ENCODE measurements around the gene CAPN8. TPM values are rescaled to one million over a fixed set of nuclear protein-coding genes. Genes with fewer than 3 reads are reported as not detected.

Gene CAPN8
- total RNA-seq, 1 donor from 2014 or later = not detected

DNA sequence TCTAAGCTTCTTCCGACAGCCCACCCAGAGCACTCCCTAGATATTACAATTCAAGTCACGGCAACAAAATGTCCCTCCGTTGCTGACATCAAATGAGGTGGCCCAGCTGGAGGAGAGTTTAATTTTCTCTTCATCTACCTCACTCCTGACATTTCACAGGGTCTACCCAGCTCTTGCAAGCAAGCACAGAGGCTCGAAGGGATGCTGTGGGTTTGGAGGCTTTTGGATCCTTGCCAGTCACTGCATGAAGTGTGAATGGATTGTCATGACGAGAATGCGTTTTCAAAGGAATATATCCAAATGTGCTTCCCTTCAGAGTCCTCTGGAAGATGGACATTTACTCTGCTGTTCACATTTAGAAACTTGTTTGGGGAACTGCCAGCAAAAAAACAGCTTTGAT, 33.5 kb downstream of the CAPN8 start:
- intact Hi-C loops (cut with DNase I) = no loop called here
- no peak for DNase-seq (ENCODE audit: low spot score)

DNA sequence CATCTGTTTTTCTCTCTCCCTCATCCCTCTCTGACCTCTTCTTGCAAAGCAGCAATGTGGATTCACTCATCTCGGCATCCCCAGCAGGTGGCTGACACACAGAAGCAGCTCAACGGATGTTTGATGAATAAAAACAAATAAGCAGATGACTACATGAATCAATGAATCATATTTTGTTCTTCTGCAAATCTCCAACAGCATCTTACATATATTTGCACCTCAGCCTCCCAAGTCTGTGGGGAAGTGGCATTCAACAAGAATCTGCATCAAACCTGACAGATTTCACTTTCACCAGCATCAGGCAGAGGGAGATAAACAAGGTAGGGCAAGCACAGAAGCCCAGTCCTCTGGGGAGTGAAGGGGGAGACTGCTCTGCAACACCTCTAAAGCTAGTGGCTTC, 34.0 kb downstream of the CAPN8 start:
- DNase-seq (ENCODE audit: low spot score) = no peak
- intact Hi-C loops (cut with DNase I) = no loop called here

DNA sequence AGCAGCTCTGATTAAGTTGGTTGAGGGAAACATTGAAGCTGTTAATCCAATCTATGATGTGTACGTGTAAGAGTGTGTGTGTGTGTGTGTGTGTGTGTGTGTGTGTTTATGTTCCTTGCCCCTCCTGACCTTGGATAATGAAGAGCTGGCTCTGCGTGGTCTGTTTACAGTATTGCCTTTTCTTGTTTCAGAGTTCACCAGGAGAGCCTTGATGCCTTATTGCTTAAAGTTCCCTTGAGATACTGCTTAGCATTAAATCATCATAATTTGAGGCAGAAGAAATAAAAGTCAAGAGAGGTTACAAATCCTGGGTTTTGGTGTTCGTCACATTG, 36.4 kb downstream of the CAPN8 start:
- no peak for DNase-seq (ENCODE audit: low spot score)
- intact Hi-C loops (cut with DNase I) = no loop called here

DNA sequence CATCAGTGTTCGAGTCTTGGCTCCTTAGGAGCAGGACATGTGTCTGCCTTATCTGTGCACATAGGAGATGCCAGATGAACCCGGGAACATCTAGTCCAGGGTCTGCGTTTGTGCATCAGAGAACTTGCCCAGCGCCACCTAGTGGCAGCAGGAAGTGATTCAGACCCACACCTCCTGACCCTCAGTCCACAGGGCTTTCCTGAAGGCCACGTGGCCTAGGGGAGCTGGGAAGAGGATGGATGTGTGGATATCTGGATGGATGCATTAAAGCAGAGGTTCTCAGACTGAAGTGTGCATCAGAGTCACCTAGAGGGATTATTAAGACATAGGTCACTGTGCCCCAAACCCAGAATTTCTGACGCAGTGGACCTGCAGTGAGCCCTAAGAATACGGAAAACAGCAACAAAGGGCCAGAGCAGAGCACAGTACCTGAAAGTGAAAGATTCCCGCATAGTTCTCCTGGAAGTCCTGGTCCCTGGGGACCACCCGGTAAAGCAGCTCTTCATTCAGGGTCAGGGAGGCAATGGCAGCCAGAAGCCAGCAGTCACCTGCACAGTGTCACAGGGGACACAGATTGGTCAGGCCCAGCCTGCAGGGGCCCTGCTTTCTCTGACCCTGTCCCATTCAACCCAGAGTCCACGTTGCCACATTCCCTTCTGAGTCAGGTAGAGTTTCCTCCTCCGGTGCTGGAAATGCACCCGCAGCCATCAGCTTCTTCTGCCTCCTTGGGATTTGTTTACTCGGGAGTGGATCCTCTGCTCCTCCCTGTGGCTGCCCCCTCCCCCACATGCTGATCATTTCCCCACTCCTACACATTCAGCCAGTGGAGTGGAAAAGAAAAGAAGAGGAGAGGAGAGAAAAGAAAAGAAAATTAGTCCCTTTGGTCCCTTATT, 37.0 kb downstream of the CAPN8 start:
- DNase-seq (ENCODE audit: low spot score) = no peak
- intact Hi-C loops (cut with DNase I) = no loop called here

DNA sequence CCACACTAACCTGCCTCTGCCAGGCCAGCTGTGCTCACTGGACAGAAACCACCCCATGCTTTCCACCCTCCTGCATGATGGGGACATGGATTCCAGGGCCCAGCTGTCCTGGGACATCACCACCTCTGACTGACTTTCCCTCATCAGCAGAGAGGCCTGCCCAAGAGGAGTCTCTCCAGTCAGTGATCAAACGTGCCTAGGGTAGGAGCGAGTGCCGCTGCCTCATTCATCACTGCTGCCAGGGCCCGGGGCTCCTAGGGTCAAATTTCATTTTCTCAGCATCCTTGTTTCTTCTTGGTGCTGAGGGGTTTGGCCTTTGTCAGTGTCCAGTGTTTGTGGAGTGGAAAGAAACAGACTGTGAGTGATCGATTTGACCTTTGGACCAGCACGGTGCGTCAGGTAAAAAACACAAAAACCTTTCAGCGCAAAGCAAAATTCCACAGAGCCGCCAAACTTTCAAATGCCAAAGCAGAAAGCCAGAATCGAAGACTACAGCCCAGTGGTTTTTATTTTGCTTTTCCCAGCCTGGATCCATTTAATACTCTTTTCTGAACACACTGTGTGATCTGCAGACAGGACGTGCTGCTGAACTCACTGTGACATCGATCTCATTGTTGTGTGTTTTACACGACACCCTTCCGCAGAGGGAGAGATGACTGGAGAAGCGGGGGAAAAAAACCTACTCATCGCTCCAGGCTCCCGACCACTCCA, 43.2 kb downstream of the CAPN8 start:
- intact Hi-C loops (cut with DNase I) = no loop called here
- no peak for DNase-seq (ENCODE audit: low spot score)

DNA sequence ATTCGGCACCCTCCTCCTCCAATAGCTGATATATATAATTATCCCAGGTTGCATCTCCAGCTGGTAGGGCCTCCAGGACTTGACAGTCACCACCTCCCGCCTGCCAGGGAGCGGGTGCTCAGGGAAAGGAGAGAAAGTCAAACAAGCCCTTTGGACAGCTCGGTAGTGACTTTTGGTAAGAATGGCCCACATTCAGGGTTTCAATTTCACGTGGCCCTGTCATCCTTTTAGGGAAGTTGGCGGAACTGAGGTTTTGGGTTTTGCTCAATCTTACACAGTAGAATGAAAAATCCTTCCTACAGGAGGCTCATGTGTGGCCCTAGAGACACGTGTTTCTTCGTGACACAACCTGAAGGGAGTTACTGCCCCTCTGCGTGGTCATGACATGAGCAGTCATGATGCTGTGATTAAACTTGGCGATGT, 44.2 kb downstream of the CAPN8 start:
- intact Hi-C loops (cut with DNase I) = no loop called here
- DNase-seq (ENCODE audit: low spot score) = no peak

DNA sequence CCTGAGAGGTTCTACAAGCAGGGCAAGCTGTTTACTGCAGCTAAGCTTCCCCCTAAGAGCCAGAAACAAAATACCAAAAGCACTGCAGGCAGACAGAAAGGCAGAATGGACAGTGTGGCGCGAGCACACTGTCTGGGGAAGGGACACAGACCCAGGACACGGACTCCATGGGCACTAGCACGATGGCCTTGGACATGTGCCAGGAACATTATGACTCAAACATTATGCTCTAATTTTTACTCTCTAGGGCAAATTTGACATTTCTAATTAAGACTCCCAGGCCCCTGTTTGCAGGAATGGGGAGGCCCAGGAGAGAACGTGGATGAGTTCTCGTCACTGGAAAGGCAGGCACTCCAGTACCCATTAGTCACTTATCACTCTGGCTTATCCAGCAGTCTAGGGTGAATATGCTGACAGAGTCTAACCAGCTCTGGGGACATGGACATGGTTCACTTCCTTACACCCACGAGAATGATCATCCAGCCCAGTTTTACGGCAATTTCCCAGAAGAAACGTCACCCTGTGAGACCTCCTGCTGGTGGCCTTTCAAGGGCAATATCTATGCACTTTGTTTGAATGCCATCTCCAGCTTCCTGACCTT, 45.1 kb downstream of the CAPN8 start:
- no peak for DNase-seq (ENCODE audit: low spot score)
- intact Hi-C loops (cut with DNase I) = no loop called here

DNA sequence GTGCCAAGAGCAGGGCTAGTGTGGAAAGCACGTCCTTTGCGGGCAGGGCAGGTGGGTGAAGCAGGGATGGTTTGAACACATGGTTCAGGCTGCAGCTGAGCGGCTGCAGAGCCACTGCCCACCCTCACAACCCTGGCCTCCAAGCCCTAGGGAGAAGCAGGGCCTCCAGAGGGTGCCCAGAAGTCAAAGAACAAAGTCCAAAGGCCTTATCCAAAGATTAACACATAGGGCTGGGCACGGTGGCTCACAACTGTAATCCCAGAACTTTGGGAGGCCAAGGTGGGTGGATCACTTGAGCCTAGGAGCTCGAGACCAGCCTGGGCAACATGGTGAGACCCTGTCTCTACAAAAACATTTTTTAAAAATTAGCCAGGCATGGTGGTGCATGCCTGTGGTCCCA, 46.8 kb downstream of the CAPN8 start:
- no peak for DNase-seq (ENCODE audit: low spot score)
- intact Hi-C loops (cut with DNase I) = no loop called here

DNA sequence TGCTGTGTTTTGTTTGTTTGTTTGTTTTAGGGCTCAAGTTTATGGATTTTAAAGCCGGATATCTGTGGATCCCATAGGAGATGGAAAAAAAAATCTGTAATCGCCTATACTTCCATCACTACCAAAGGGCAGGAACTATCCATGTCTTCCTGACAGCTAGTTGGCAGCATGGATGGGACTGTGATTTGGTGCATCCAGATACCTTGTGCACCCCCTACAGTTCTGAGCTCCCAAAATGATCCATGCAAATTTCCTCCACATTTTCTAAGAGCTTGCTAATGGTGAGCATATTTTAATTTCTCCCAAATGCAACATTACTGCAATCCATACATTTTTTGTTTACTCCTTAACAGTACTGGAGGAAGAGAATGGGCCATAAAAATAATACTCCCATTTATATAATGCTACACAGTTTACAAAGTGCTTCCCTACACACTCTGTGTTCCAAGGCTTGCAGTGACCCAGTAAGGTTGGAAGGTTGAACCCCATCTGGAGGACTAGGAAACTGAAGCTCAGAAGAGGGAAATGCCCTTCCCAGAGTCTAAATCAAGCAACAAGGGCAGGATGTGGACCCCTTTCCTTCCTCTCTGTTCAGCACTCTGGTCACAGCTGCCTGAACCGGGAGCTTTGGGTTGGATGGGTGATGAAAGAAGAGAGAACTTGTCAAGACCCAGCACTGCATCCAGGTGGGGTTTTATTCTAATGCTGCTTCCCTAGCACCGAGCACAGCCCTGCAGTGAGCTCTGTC, 48.0 kb downstream of the CAPN8 start:
- no peak for DNase-seq (ENCODE audit: low spot score)
- intact Hi-C loops (cut with DNase I) = no loop called here

DNA sequence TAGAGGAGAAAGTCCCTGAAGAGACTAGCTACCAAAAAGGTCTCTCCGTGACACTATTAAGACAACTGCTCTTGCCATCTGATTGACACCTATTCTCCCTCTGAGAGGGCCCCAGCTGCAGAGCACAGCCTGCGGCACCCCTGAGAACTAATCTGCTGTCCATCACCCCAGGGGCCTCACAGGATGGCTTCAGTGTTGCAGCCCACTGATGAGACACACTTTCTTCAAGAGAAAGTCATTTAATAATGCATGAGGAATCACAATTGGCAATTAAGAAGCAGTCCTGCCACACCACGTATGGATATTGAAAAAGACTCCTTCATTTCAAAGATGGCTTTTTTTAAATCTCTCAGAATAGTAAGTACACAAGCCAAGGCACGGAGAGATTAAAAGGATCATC, 48.9 kb downstream of the CAPN8 start:
- DNase-seq (ENCODE audit: low spot score) = no peak
- intact Hi-C loops (cut with DNase I) = no loop called here

DNA sequence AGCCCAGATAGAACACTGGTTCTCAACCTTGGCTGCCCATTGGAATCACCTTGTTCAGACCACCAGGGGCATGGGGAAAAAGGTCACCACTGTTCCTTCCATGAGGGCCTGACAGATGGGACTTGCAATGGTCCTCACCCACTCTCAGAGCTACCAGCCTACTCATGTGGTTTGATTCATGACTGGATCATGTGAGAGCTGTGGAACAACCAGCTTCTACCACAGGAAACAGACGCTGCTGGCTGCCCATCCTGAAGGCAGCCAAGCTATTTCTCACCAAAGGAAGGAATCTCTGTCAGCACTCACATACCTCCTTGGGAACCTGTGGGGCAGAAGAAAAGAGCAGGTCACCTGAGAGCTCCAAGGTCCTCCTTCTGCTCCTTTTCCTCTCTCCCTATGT, 53.6 kb downstream of the CAPN8 start:
- no peak for DNase-seq (ENCODE audit: low spot score)
- intact Hi-C loops (cut with DNase I) = no loop called here

DNA sequence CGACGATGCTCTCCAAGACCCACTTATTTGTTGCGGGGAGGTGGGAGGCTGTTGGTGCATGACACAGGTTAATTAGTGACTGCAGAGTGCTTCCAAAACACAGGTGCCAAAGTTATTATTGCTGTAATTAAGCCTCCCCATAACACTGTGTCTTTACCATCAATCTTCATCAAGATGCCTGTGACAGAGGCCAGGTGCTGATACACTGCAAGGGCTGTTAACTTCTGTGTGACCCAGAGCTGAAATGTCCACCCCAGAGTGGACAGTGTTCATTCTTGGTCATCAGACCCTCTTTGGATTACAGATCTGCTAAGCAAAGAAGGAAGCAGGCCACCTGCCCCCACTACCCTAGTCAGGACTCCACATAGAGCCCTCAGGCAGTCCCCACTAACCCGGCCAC, 55.5 kb downstream of the CAPN8 start:
- intact Hi-C loops (cut with DNase I) = no loop called here
- DNase-seq (ENCODE audit: low spot score) = no peak

DNA sequence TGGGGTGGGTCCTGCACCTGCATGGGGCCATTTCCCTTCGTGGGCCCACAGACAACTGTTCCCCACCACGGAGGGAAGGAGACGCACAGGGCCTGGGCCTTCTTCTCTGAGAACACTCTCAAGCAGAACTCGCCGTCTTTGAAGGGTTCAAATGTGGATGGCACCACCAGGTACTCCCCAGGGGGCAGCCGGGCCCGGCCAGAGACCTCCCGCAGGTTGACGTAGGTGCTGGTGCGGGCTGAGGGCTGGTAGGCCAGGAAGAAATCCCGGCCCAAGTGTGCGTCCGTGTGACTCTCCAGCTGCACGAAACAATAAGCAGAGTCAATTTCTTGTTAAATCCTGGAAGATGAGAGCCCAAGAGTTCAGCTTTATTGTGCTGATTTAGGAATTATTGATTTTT, 56.4 kb downstream of the CAPN8 start:
- DNase-seq (ENCODE audit: low spot score) = no peak
- intact Hi-C loops (cut with DNase I) = no loop called here

DNA sequence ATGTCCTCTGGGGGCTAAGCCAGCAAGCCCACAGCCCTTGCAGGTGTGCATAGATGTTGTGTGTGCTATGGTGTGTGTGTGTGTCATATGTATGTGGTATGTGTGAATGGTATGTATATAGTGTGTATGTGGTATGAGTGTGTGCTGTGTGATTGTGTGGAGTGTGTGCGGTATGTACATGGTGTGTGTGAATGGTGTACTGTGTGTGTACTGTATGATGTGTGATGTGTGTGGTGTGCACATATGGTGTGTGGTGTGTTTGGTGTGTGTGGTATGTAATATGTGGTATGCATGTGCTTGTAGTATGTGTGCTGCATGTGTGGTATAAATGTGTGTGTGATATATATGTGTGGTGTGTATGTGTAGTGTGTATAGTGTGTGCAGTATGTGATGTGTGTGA, 107.0 kb downstream of the CAPN8 start:
- DNase-seq (ENCODE audit: low spot score) = no peak
- intact Hi-C loops (cut with DNase I) = no loop called here

DNA sequence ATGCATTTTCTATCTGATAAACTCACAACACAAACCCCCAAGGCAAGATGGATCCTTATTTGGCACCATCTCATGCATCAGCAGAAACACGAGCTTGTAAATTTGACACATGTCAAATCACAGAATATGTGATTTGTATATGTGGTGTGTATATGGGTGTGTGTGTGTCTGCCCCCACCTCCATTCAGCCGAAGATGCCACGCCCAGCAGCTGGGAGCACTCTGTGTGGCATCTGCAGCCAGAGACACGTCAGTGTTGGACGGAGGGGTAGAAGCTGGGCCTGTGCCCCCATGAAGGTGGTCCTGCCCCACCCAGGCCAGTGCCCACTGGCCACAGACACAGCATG, 108.4 kb downstream of the CAPN8 start:
- DNase-seq (ENCODE audit: low spot score) = no peak

DNA sequence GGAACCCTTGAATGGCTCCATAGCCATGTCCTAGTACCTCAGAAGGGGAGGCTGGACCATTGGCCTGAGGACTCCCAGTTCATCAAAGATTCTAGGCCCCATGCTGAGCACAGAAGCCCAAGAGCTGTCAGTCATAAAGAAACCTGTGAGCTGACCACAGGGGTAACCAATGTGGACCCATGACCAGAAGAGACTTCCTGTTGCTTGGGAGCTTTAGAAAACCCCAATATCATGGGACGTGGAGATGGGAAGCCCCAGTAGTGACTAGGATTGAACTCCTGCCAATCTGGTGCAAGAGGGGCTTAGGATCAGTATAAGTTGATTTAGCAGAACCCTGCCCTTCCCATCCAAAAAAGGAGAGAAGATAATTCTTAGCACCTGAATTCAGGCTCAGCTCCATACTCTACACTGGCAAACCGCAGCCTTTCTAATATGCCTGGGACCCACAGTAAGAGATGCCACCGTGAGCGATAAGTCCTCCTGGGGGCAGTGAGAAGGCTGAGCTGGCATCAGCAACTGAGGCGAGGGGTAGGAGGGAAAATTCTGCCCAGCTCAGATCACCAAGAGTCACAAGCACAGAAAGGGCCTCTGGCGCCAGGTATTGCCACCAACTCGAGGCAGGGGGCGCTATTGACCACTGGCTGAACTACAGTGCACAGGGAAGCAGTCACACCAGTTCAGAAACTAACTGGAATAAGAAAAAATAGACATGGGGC, 108.9 kb downstream of the CAPN8 start:
- no peak for DNase-seq (ENCODE audit: low spot score)
- intact Hi-C loops (cut with DNase I) = no loop called here

More for the DNA sequence above, 108.4 kb downstream of the CAPN8 start:
- intact Hi-C loops (cut with DNase I) = no loop called here

DNA sequence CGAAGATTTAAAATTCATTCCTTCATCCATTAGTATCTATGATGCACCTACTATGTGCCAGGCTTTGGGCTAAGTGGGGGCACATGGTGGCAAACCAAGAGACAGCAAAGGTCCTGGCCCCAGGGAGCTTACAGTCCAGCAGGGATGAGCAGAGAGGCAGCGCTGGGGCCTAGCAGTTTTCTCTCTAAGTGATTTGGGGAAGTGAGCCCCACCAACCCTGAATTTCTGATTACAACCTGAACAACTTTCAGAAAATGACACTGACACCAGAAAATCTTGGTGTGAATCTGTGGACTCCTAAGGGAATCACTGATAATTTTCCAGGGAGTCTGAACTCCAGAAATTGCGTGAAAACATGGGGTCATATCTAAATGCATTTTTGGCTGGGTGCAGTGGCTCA, 111.5 kb downstream of the CAPN8 start:
- intact Hi-C loops (cut with DNase I) = no loop called here

DNA sequence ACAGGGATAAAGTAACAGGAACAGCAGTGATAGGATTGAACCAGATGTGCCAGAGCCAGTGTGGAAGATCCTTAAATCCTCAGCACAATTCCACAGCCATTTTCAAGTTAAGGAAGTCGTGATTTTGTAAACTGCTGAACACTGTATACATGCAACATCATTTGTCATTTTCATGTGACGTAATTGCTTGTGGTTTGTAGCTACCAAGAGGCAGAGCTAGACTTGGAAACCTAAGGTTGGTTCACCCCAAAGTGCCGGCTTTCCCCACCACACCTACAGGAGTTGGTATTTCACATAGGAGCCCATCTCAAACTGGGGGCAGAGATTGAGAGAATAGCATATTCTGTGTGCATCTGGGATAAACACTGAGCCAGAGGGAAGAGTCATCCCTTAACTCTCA, 113.9 kb downstream of the CAPN8 start:
- intact Hi-C loops (cut with DNase I) = no loop called here
- DNase-seq (ENCODE audit: low spot score) = no peak

More for the DNA sequence above, 111.5 kb downstream of the CAPN8 start:
- DNase-seq (ENCODE audit: low spot score) = no peak

DNA sequence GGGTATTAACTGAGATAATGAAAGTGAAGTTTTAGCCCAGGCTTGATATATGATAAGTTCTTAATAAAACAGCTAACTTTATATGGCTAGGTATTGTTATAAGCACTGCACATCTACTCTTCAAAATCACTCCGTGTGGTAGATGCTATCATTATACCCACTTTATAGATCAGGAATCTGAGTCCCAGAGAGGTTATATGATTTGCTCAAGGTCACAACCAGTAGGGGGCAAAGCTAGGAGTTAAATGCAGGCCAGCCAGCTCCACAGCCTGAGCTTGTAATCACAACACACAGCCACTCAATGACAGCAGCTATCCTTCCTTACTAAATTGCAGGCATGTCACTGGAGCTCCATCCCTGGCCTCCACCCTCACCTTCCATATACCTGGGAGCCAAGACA, 115.8 kb downstream of the CAPN8 start:
- intact Hi-C loops (cut with DNase I) = no loop called here
- DNase-seq (ENCODE audit: low spot score) = no peak
